Stimulated activated CD8-positive, alpha-beta memory T cell treated with anti-CD3 and anti-CD28 coated beads, Interleukin-4, amount 100 ng/mL, for 24 hours (primary cell): ENCODE data around the gene TSPAN18.

ENCODE experiments used
- DNase-seq: peaks from one replicate; pipeline ENCODE4 v3.0.0-alpha.2; 2020; ENCODE audit warnings: low read depth

TSPAN18 gene

DNA sequence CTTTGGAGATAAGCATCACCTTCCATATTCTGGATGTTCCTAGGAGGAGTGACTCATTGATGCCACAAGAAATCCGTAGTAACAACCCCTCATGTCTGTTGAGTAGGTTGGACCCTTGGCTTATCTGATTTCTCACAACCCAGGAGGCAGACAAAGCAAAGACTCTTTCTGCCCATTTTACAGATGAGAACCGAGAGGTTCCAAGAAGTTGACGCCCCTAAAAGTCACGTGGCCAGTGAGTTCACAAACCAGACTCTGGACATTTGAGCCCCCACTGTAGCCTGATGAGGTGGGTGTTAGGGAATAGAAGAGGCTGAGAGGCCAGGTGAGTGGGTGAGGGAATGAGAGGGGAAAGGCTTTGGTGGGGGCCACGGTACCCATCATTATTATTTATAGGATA lies 70.3 kb downstream of the TSPAN18 start:
- DNase-seq = no peak

DNA sequence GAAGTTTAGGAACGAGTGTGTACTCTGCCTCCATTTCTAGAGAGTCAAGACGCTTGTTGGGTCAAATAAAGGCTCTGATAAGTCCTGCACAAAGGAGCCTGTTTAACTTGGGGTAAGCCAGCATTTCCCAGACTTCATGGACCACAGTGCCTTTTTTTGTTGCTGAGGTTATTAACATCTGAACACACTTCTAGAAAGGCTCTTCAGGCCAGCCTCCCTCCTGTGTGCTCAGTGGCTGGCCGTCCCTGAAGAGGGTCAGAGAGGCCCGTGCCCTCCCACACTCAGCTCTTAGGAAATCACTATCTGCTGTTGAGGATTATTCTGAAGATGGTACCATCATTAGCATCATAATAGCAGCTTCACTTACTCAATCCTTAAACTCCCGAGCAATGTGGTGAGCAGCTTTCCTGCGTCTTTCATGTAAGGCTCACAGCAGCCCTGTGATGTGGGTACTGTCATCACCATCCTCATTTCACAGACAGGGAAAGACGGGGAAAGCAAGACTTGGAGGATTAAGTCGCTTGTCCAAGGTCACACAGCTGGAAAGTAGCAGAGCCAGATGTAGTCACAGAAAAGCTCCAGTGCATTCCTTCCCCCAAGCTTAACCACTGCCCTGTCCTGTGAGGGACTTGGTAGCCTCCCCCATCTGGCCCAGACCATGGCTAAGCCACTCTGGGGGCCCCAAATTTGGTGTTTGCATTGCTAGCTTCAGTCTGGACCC lies 71.3 kb downstream of the TSPAN18 start:
- DNase-seq = no peak

DNA sequence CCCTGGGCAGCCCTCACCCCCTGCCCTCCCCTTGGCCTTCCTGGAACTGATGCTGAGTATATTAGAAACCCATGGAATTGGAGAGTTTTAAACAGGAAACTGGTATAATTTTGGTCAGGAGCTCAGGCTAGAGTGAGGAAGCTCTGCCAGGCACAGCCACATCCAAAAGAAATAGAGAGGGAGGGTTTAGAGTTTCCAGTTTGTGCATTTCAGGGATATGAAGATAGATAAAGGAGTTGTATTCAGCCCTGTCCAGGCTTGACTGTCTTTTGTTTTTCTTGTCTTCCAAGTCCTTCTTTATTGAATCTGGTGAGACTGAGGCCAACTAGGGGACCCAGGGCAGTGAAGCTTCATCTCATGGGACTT lies 71.8 kb downstream of the TSPAN18 start:
- no peak for DNase-seq

DNA sequence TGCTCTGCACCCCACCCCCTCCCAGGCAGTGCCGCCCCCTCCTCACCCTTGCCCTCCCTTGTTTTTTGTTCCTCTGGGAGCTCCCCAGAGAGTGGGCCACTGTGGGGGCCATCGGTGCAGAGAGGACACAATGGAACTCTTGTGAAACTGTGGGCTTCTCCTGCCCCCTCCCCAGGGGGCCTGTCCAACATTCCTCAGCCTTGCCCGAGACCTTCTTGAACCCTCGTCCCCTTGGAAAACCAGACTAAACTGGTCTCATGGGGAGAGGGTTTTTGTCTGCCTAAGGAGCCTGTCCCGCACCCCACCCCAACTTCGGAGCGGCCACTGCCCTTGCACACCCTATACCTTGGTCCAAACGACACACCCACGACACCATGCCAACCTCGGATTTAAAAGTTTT lies 72.2 kb downstream of the TSPAN18 start:
- DNase-seq = no peak

DNA sequence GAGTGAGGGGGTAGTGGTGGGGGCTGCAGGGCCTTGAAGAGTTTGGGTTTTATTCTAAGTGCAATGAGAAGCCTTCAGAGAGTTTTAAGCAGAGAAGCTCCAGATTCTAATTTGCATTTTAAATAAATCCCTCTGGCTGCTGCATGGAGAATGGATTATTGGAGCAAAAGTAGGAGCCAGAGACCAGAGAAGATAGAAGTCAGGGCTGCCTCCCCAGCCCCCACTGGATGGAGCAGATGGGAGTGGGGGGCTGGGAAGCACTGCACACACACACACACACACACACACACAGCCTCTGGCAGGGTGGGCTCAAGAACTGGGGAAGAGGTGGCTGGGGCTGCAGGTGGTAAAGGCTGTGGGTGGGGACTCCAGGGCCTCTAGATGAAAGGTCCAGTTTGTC lies 75.6 kb downstream of the TSPAN18 start:
- DNase-seq = no peak

DNA sequence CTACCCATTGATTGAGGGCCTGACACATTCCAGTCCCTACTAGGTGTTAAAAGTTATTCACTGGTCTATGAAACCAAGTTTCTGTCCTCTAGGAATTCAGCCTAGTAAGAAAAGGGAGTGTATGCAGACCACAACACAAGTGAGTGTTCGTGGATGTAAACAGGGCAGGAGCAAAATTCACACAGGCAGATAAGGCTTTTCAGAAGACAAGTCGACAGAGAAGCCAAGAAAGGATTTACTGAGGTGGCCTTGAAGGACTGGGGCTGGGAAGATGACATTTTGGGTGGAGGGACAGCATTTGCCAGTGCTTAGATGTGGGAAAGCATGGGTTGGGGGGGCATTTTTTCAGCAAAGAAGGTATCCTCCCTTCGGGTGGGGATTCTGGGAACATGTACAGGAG lies 76.2 kb downstream of the TSPAN18 start:
- DNase-seq = no peak

DNA sequence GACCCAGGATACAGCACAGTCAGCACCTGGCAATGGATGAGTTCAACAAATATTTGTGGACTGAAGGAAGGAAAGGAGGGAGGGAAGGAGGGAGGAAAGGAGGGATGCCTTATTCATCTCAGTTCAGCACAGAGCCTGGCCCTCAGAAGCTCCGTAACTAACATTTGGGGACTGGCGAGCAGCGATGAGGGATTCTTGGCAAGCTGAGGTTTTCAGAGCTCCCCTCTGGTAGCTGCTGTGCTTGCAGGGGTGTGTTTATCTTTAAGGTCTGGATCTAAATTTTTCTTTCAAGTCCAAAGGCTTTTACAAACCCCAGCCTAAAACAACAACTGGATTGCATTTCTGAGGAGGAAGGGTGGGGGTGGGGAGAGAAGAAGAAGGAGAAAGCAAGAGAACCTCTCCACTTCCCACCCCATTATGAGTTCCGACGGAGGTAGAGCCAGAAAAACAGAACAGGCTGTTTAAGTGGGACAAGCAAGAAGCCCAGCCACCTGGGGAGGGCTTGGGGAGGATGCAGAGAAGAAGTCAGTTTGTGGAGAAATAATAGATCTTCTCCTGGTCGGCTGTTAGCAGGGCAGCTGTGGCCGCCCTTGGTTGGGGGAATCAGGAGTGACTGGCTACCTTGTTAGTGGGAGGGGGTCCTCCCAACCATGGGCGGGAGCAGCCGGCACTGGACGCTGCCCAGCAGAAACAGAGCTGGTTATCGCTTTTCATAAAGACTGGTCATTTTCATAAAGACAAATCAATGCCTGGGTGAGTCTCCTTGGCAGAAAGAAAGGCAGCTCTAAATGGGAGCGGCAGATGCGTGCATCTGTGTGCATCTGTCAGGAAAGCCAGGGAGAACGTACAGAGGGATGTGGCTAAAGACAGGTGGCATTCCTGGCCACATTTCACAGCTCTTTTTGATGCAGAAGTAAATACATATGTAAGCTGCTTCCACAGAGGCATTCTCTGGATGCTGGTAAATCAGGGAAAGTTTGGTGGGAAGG lies 78.0 kb downstream of the TSPAN18 start:
- DNase-seq = no peak

DNA sequence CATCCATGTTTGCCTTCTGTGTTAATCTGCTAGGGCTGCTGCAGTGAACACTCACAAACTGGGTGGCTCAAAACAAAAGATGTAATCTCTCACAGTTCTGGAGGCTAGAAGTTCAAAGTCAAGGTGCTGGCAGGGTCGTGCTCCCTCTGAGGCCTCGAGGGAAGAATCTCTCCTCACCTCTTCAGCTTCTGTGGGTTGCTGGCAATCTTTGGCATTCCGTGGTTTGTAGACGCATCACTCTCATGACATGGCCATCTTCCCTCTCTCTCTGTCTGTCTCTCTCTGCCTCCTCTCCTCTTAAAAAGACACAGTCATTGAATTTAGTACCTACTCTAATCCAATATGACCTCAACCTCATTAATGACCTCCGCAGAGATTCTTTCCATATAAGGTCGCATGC lies 78.8 kb downstream of the TSPAN18 start:
- no peak for DNase-seq

DNA sequence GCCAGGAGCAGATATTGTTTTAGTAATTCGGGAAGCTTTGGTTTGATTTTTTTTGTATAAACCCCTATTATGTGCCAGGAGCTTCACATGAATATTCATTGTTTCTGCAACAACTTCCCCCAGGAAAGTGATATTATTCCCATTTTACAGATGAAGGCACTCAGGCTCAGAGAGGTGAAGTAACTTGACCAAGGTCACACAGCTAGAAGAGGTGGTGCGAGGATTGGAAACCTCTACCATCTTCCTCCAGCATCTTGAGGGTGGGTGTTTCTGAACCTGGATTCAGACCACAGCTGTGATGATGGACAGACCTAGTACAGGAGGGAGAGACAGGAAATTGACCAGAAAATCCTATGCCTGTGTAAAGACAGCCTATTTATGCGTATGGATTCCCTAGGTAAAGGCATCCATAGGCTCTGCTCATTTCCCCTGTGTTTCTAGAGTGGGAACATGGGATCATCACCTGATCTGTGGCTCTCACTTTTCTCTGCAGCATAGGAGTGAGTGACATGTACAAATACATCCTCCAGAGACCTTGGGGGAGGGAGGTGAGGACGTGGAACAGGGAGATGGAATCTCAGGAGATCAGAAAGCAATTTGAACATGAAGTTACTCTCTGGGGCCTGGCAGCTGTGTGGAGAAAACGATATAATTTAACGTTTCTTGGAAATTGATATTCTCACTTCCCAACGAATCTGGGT lies 81.4 kb downstream of the TSPAN18 start:
- no peak for DNase-seq

DNA sequence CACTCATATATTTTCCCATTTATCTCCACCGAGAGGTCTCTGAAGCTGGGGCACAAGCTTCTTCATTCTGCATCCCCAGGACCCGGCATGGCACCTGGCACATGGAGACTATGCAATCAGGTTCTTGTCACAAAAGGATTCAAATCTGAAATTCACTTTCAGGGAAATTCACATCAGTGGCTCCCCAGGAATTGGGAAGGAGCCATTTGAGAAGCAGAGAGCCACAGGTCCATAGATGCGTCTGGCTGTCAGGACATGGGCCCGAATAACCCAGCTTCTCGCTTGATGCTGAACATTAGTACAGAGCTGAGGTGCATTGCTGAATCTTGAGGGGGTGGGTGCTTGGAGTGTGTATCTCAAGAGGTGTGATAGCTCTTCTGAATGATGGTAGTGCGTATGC lies 82.5 kb downstream of the TSPAN18 start:
- no peak for DNase-seq

DNA sequence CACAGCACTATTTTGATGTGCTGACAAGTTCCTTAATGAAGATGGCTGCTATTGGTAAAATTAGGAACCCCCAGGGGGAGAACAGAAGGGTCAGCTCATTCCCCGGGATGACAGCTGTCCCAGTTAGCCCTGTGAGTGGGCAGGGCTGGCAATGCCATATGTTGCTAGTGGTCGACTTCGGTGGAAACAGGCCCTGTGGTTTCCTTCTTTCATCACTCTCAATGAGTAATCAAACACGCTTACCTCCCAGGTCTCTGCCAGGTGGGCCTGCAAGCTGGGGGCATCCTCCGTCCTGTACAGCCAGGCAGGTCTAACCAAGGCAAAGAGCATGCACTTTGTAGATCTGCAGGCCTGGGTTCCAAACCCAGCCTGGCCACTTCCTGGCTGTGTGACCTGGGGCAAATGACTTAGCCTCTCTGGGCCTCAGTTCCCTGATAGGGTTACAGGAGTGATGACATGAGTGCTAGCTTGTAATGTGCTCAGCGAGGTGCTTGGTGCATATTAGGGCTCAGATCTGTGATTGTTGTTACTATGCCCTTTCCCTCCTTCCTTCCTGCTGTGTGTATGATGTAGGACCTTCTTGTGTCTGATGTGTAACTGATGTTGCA lies 85.2 kb downstream of the TSPAN18 start:
- DNase-seq = no peak

DNA sequence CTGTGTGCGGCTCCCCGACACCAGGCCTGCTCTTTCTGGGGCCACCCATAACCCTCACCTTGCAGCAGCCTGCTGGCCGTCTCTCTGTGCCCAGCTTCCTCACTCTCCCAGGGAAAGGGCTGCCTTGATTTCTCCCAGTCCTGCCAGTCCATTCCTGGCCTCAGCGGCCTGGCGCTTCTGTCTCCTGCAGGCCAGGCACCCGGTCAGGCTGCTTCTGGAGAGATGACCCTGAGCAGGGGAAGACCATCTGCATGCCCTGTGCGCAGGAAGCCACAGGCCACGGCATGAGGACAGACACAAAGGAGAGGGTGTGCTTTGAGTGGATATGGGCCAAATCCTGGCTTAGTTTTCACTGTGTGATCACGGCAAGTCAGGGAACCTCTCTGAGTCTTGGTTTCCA lies 86.2 kb downstream of the TSPAN18 start:
- no peak for DNase-seq

DNA sequence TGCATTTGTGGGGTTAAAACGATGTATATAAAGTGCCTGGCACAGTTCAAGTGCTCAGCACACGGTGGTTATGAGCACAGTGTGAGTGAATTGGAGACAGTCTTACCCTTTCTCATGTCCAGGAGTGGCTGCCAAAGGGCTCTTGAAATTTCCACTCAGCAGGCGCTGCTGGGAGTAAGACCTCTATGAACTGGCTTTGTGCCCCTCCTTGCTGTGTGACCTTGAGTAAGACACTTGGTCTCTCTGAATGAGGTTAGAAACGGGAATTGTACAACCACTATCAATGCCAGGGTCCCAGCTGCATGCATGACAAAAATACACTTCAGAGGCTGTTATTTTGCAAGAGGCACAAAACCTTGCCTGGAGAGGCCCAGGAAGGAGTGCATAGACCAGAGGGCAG lies 86.6 kb downstream of the TSPAN18 start:
- DNase-seq = no peak

DNA sequence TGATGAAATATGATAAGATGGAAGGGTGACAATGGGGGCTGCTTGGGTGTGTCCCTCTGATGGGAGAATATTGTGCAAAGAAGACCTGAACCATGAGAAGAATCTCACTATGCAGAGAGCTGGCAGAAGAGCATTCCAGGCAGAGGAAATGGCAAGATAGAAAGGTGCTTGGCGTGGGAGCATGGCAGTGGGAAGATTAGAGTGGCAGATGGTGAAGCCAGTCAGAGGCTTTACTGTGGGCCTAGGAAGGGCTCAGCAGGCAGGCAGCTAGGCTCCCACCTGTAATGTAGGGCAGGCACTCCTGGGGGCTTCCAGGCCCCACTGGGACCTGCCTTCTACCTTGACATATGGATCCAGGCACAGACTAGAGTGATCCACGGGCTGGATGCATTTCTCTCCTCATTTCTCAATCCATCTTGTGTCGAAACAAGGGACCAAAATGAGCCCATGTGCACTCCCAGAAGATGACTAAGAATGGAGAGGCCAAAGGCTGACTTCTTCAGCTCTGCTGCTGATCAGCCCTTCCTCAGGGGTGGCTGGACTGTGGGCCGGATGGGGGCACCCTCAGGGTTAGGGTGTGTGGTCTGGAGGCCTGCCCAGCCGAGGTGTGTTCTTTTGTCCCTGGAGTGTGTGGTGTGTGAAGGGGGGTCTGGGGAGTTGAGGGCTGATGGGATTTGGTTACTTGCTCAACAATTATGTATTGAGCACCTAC lies 88.3 kb downstream of the TSPAN18 start:
- no peak for DNase-seq

DNA sequence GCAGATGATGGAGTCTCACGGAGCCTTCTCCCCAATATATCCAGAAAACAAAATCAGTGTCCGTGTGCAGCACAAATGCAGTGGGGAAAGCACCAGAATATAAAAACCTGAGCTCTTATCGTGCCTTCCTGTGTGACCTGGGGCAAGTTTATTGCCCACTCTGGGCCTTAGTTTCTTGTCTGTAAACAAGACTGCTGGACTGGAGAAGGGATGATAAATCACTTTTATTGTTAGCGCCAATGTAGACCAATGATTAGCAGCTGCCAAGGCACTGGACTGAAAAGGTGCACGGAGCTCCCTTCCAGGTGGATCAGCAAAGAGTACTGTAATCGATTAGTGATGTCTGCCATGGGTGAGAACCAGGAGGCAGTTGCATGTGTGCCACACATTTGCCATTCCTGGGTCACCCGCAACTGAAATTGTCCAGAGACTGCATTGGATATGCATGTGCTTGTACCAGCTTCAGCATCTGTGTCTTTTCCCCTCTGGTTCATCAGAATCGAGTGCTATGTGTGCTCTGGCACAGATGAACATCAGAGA lies 89.2 kb downstream of the TSPAN18 start:
- no peak for DNase-seq

DNA sequence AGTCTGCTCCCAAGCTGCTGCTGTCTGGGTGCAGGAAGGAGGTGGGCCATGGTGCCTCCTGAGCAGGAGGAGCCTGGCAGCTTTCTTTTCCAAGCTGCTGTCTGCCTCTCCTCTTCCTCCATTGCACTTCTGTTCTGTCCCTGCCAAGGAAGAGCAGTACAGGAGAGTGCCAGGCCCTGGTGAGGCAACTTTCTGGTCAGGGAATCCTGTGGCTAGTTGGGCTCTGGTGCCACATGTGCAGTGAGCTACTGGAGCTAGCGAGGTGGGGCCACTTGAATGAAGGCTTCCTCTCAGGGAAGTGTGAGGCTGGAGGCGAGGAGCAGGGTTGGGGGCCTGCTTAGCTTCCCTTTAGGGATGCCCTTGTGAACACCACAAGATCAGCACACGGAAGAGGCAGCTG lies 90.0 kb downstream of the TSPAN18 start:
- no peak for DNase-seq

DNA sequence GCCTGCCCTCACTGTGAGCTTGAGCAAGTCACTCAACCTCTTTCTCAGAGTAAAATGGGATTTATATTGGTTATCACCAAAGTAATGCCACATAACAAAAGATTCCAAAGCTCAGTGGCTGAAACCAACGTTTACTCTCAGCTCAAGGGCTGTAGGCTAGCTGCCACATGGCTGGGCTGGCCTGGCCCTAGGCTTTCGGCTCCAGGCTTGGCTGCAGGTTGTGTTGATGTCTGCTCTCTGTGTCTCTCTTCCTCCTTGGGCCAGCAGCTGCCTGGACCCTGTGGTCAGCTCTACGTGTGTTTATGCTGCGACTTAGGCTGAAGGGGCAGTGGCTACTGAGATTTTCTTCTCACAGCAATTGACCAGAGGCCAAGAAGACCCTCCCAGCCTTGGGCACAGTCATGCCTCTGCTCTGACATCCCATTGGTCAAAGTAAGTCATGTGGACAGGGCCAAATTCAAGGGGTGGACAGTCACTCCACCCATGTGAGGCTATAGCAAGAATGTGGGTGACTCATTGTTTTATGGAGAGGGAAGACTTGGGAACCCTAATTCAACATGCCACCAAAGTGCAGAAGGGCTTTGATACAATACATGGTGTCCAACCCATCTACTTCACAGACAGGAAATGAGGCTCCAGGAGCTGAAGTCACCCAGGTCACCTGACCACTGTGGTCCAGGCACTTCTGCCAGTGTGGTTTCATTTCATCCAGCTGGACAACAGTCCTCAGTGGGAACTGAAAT lies 90.6 kb downstream of the TSPAN18 start:
- no peak for DNase-seq

DNA sequence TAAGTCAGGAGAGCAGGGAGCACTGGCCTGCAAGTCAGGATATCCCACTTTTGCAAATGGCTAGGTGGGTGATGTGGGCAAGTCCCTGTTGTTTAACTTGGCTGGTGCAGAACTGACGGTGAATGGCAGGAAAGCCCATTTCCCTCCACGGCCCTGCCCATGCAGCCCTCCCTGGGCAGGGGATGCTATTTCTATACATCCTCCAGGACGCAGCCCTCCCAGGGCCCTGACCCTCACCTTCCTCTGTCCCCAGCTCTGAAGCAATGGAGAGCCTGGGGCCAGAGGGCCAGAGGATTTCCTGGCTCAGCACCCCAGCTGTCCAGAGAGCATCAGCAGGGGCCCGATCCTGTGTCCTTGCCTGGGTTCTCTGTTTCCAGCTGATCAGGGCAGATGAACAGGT lies 91.3 kb downstream of the TSPAN18 start:
- no peak for DNase-seq

DNA sequence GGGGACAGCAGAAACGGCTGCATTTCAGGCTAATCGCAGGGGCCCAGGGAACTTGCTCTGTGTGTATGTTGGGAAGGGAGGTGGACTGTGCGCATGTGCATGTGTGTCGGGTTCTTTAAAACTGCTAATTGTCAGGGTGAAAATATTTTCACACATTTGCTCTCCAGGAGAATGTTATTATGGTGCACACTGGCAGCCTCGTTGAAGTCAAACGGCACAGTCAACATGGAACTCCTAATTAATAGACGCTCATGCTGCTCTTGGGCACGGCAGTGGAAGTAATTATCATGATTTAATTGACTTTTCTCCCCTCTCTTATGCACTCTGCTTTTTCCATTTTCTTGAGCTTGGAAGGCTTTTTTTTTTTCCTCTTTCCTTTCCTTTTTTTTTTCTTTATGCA lies 92.6 kb downstream of the TSPAN18 start:
- DNase-seq = no peak

DNA sequence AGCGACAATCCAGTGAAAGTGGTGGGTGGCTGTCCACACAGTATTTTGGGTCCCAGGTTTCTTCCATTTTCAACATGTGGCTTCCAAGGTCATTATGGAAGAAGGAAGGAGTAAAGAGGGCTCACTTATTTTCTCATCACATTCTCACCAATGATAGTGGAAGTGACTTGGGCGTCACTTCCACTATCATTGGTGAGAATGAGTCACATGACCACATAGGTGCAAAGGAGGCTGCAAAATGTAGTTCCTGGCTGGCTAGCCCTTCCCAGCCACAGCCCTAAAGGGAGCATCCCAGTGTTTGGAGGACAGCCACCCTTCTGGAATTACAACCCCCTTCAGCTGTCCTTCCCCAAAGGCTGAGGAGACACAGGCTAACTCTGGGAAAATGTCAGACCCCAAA lies 95.6 kb downstream of the TSPAN18 start:
- DNase-seq = no peak

DNA sequence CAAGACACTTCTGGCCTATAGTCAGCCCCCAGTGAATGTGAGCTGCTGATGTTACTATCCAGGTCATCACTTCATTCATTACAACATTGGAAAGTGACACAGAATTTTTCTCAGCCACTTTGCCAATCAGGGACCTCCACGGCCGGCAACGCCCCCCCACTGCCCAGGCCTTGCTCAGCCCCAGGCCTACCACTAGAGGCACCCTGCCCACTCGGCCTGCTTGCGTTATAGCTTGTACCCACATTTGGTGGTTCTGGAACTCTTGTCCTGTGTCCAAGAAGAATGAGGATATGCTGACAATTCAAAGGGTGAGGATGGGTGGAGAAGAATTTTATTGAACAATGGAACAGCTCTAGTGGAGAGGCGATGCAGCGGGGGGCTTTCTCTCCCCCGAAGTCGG lies 96.2 kb downstream of the TSPAN18 start:
- DNase-seq = no peak
